Measurements from ENCODE around the gene AATK.

Gene AATK

GRCh38 chr17:81187120-81187519, 21.1 kb upstream of the AATK start:
- TF ChIP-seq CTCF (IDR thresholded peaks at IDR 0.05; ENCODE audit: low read depth, low read length), result no peak
- no peaks in the 10 kb centered on the region for H3K9me3 ChIP-seq
- no peak for DNase-seq
- H3K27me3 ChIP-seq, result no peaks in the 10 kb centered on the region
- H3K4me3 ChIP-seq (ENCODE audit: low read depth, low read length), result no peak overlapping the region
- no peaks in the 10 kb centered on the region for H3K4me1 ChIP-seq
- peaks cover 4% of the 10 kb centered on the region; the same call in 1 of the 2 replicates for H3K36me3 ChIP-seq

- no peaks in the 10 kb centered on the region for H3K9me3 ChIP-seq
- H3K36me3 ChIP-seq, result peaks cover 4% of the 10 kb centered on the region; the same call in 1 of the 2 replicates
- no peaks in the 10 kb centered on the region for H3K27me3 ChIP-seq
- TF ChIP-seq CTCF (IDR thresholded peaks at IDR 0.05; ENCODE audit: low read depth, low read length), result no peak
- no peak for DNase-seq
- H3K4me1 ChIP-seq, result no peaks in the 10 kb centered on the region
- H3K4me3 ChIP-seq (ENCODE audit: low read depth, low read length), result no peak overlapping the region
These were observed 20.2 kb upstream of the AATK start for GRCh38 chr17:81186203-81186602.

- no peak overlapping the region for H3K4me3 ChIP-seq (ENCODE audit: low read depth, low read length)
- H3K36me3 ChIP-seq, result no peaks in the 10 kb centered on the region
- no peaks in the 10 kb centered on the region for H3K9me3 ChIP-seq
- TF ChIP-seq CTCF (IDR thresholded peaks at IDR 0.05; ENCODE audit: low read depth, low read length), result no peak
- no peak for DNase-seq
- H3K27me3 ChIP-seq, result no peaks in the 10 kb centered on the region
- H3K4me1 ChIP-seq, result no peaks in the 10 kb centered on the region
These were observed 18.5 kb upstream of the AATK start for GRCh38 chr17:81184555-81184954.

GRCh38 chr17:81183807-81184206, 17.8 kb upstream of the AATK start:
- DNase-seq, result no peak
- TF ChIP-seq CTCF (IDR thresholded peaks at IDR 0.05; ENCODE audit: low read depth, low read length), result no peak
- H3K4me1 ChIP-seq, result no peaks in the 10 kb centered on the region
- no peak overlapping the region for H3K4me3 ChIP-seq (ENCODE audit: low read depth, low read length)
- H3K9me3 ChIP-seq, result no peaks in the 10 kb centered on the region
- no peaks in the 10 kb centered on the region for H3K36me3 ChIP-seq
- H3K27me3 ChIP-seq, result no peaks in the 10 kb centered on the region

- no peak for TF ChIP-seq CTCF (IDR thresholded peaks at IDR 0.05; ENCODE audit: low read depth, low read length)
- Histone ChIP-seq H3K9me3 (no peaks in the 10 kb centered on the region), H3K36me3 (no peaks in the 10 kb centered on the region)
These were observed 17.3 kb upstream of the AATK start for GRCh38 chr17:81183316-81183715.

GRCh38 chr17:81182596-81182995, 16.6 kb upstream of the AATK start:
- Histone ChIP-seq H3K9me3 (no peaks in the 10 kb centered on the region), H3K36me3 (no peaks in the 10 kb centered on the region), H3K27me3 (no peaks in the 10 kb centered on the region), H3K4me3 (ENCODE audit: low read depth, low read length) (no peak overlapping the region), H3K4me1 (no peaks in the 10 kb centered on the region)
- DNase-seq, result no peak
- TF ChIP-seq CTCF (IDR thresholded peaks at IDR 0.05; ENCODE audit: low read depth, low read length), result no peak

More at GRCh38 chr17:81183316-81183715, 17.3 kb upstream of the AATK start:
- no peaks in the 10 kb centered on the region for H3K4me1 ChIP-seq
- H3K4me3 ChIP-seq (ENCODE audit: low read depth, low read length), result no peak overlapping the region
- no peak for DNase-seq
- H3K27me3 ChIP-seq, result no peaks in the 10 kb centered on the region

Data from BE2C (cell line).